ENCODE data around the gene CLEC19A. TPM values are rescaled to one million over a fixed set of nuclear protein-coding genes. Genes with fewer than 3 reads are reported as not detected.

CLEC19A gene
- total RNA-seq, 4 donors from 2014 or later: not detected

- no peak for ATAC-seq (ENCODE audit: low FRiP score)
Measured at GRCh38 chr16:19242186-19242585, 43.3 kb upstream of the CLEC19A start.

GRCh38 chr16:19242987-19243575 lies 42.5 kb upstream of the CLEC19A start:
- ATAC-seq (ENCODE audit: low FRiP score): no peak
- no peak for TF ChIP-seq CTCF (IDR thresholded peaks at IDR 0.05)
- DNase-seq (ENCODE audit: low spot score): no peak

More at GRCh38 chr16:19242186-19242585, 43.3 kb upstream of the CLEC19A start:
- TF ChIP-seq CTCF (IDR thresholded peaks at IDR 0.05): no peak
- DNase-seq (ENCODE audit: low spot score): no peak

GRCh38 chr16:19245326-19245925 lies 40.1 kb upstream of the CLEC19A start:
- no peak for ATAC-seq (ENCODE audit: low FRiP score)
- TF ChIP-seq CTCF (IDR thresholded peaks at IDR 0.05): no peak

GRCh38 chr16:19252904-19253303 lies 32.6 kb upstream of the CLEC19A start:
- DNase-seq (ENCODE audit: low spot score) (no peak), ATAC-seq (ENCODE audit: low FRiP score) (no peak)
- no peak for TF ChIP-seq CTCF (IDR thresholded peaks at IDR 0.05)

More at GRCh38 chr16:19245326-19245925, 40.1 kb upstream of the CLEC19A start:
- DNase-seq (ENCODE audit: low spot score): no peak

GRCh38 chr16:19254611-19255010 lies 30.9 kb upstream of the CLEC19A start:
- DNase-seq (ENCODE audit: low spot score): no peak
- no peak for TF ChIP-seq CTCF (IDR thresholded peaks at IDR 0.05)
- ATAC-seq (ENCODE audit: low FRiP score): no peak

GRCh38 chr16:19264123-19264673 lies 21.3 kb upstream of the CLEC19A start:
- DNase-seq (ENCODE audit: low spot score): no peak
- no peak for ATAC-seq (ENCODE audit: low FRiP score)
- TF ChIP-seq CTCF (IDR thresholded peaks at IDR 0.05): no peak
